Upper lobe of left lung (tissue), 4 donors: Measurements from ENCODE around the gene ARRB1.

Experiments used
- CTCF ChIP-seq, 6 experiments: fragments of 450-650 bp in 4 of 6; fragments of 200-600 bp in 2 of 6; sonication (generic) in 2 of 6; IDR thresholded peaks; one replicate each; pipeline ENCODE4 v1.5.1; 2016 to 2019; ENCODE audit warnings: antibody characterized with exemption in 6 of 6
- POLR2A ChIP-seq, 4 donors: fragments of 450-650 bp; IDR thresholded peaks; one replicate each; pipeline ENCODE4 v1.5.1; 2016 to 2017; ENCODE audit warnings: antibody characterized with exemption in 4 of 4, mild to moderate bottlenecking in 2 of 4
- POLR2AphosphoS5 ChIP-seq, 2 donors: sonication (generic); formaldehyde crosslinking; IDR thresholded peaks; one replicate each; pipeline ENCODE4 v1.5.1; 2017; ENCODE audit warnings: antibody characterized with exemption in 2 of 2

GRCh38 chr11:75236062-75236461 is 115.4 kb downstream of the ARRB1 start:
- no peak for TF ChIP-seq POLR2A (IDR thresholded peaks at IDR 0.05)
- TF ChIP-seq CTCF (IDR thresholded peaks at IDR 0.05): no peak
- TF ChIP-seq POLR2AphosphoS5 (IDR thresholded peaks at IDR 0.05): no peak
